Heart left ventricle (tissue), 16 donors: ENCODE results near the gene CDH23. TPM values are rescaled to one million over a fixed set of nuclear protein-coding genes. Genes with fewer than 3 reads are reported as not detected.
A peak's percentile ranks its signal among the peaks of the same experiment; 100 is the strongest.

Experiments used
- ATAC-seq, 4 donors: fragments of 200-7000 bp; cut with Tn5 transposase; one replicate each; pipeline ENCODE4 v1.9.1; 2020 to 2022; ENCODE audit warnings: moderate library complexity in 4 of 4, mild to moderate bottlenecking in 3 of 4, moderate number of reproducible peaks in 1 of 4
- DNase-seq, 5 donors: peaks; one replicate each; pipeline ENCODE4 v3.0.0-alpha.2; 2020
- H3K27ac ChIP-seq, 12 donors: fragments of 200-600 bp; sonication (generic) in 4 of 12; one replicate each; pipeline versions ENCODE4 v1.5.0 to v1.8.0; 2016 to 2022; ENCODE audit warnings: mild to moderate bottlenecking in 2 of 12
- H3K27me3 ChIP-seq, 9 donors: fragments of 200-600 bp; sonication (generic) in 2 of 9; one replicate each; pipeline versions ENCODE4 v1.5.1 to v1.8.0; 2016 to 2022; ENCODE audit warnings: mild to moderate bottlenecking in 3 of 9
- H3K36me3 ChIP-seq, 9 donors: fragments of 200-600 bp; sonication (generic) in 2 of 9; one replicate each; pipeline versions ENCODE4 v1.5.0 to v1.8.0; 2018 to 2022; ENCODE audit warnings: mild to moderate bottlenecking in 2 of 9
- H3K4me1 ChIP-seq, 12 donors: fragments of 200-600 bp; sonication (generic) in 4 of 12; one replicate each; pipeline versions ENCODE4 v1.5.0 to v1.8.0; 2016 to 2022; ENCODE audit warnings: mild to moderate bottlenecking in 3 of 12
- H3K4me3 ChIP-seq, 12 donors: fragments of 200-600 bp; sonication (generic) in 4 of 12; one replicate each; pipeline versions ENCODE4 v1.5.0 to v1.8.0; 2017 to 2022; ENCODE audit warnings: mild to moderate bottlenecking in 9 of 12, moderate library complexity in 4 of 12
- H3K9me3 ChIP-seq, 12 donors: fragments of 200-600 bp; sonication (generic) in 4 of 12; one replicate each; pipeline versions ENCODE4 v1.5.0 to v1.8.0; 2016 to 2022; ENCODE audit warnings: mild to moderate bottlenecking in 1 of 12
- CTCF ChIP-seq, 12 donors: fragments of 200-600 bp; sonication (generic) in 4 of 12; IDR thresholded peaks; one replicate each; pipeline versions ENCODE4 v1.5.0 to v1.8.0; 2018 to 2022; ENCODE audit warnings: antibody characterized with exemption in 12 of 12, mild to moderate bottlenecking in 5 of 12
- POLR2A ChIP-seq, 2 donors: fragments of 450-650 bp; IDR thresholded peaks; one replicate each; pipeline ENCODE4 v1.6.1; 2017; ENCODE audit warnings: antibody characterized with exemption in 2 of 2, mild to moderate bottlenecking in 2 of 2, moderate library complexity in 2 of 2
- WGBS, 4 donors: extraction: QIAGEN DNeasy Blood & Tissue Kit in 2 of 4; methylation state at CpG; one replicate each; pipeline versions ENCODE4 v1.1.5 to v1.1.7; 2013 to 2018; 5-methylcytosine and 5-hydroxymethylcytosine counted together
- intact Hi-C, 10 donors: fragments of 100-400 bp; cut with DNase I; formaldehyde crosslinking; loops; one replicate each; pipeline versions ENCODE4 v1.11.1 to v1.14.2; 2022
- polyA plus RNA-seq, 2 donors: library from polyadenylated mRNA; stranded (reverse); fragments of 200-250 nt; gene quantifications; one replicate each; pipeline ENCODE4 v1.2.3, GENCODE V29; 2013
- total RNA-seq, 9 donors: library from RNA; depleted of rRNA in 2 of 9; stranded (reverse); fragments of >200 nt in 2 of 9; fragmentation: NEBNext Ultra II Directional in 3 of 9; extraction: Animal tissue kit (Norgen Biotek cat#: 25700) in 3 of 9; gene quantifications; one replicate each; pipeline versions ENCODE4 v1.1.0 to v1.2.4, GENCODE V29; 2016 to 2023
- donor health status: ischemic (EF 13 %, LVEDD 7.1; RV severe dilation, severe dysfunction).
- donor health status: healthy with polysubstance abuse.
- donor health status: DM: no; HTN: yes; CAD: no.
- donor health status: DM: no; HTN: no; CAD: no.
- donor health status: ischemic (EF 25% LVEDD 6.9; RV normal size, moderate dysfunction).
- donor health status: ischemic (EF 25% LVEDD 5.7; RV mildly dilated, moderate dysfunction).
- donor health status: healthy.
- donor health status: DM: yes; HTN: yes; CAD: no.
- donor health status: ischemic (EF 35%, LVEDD 5.7; RV mildly dilated, moderate dysfunction).
- donor health status: nonischemic (EF 11% LVEDD 7.7; RV severe dilation, severe dysfunction).
- donor health status: DM: yes; HTN: yes; CAD: no.
- donor health status: PGD.
- donor health status: ischemic (EF 29% LVEDD 5.4; RV normal size, mild dysfunction).
- donor health status: nonischemic (EF 23%, LVEDD 6.1; RV moderate dilation, normal function).

CDH23 gene
- total and polyA plus RNA-seq, 11 donors = 1.2 to 8.6 (median 3.9) TPM

GRCh38 chr10:71799112-71799511 lies 402.4 kb downstream of the CDH23 start:
- no peaks in the 10 kb centered on the region for H3K36me3 ChIP-seq
- WGBS, 4 donors = 69 to 92% (median 85%) methylated on average over 8 to 10 of the region's 10 CpGs
- peaks cover 0 to 18% (median 0%) of the 10 kb centered on the region in 12 donors for H3K4me1 ChIP-seq
- intact Hi-C loops = no loop called here
- TF ChIP-seq POLR2A (IDR thresholded peaks at IDR 0.05) (no peak), CTCF (IDR thresholded peaks at IDR 0.05) (no peak)
- no peaks in the 10 kb centered on the region for H3K27me3 ChIP-seq
- DNase-seq = peak in 1 of 5 donors; percentile 15
- no peak overlapping the region for H3K4me3 ChIP-seq
- ATAC-seq = no peak
- no peaks in the 10 kb centered on the region for H3K9me3 ChIP-seq
- no peak overlapping the region for H3K27ac ChIP-seq

- H3K27me3 ChIP-seq = no peaks in the 10 kb centered on the region
- ATAC-seq (no peak), DNase-seq (peak in 2 of 5 donors; percentile 13 to 29)
- no peaks in the 10 kb centered on the region for H3K9me3 ChIP-seq
- no peak overlapping the region for H3K27ac ChIP-seq
- H3K36me3 ChIP-seq = no peaks in the 10 kb centered on the region
- no peak overlapping the region for H3K4me3 ChIP-seq
- WGBS, 4 donors = 80 to 85% (median 82%) methylated on average over 2 to 3 of the region's 3 CpGs
- H3K4me1 ChIP-seq = peaks cover 0 to 25% (median 0%) of the 10 kb centered on the region in 12 donors
- TF ChIP-seq CTCF (IDR thresholded peaks at IDR 0.05) (no peak), POLR2A (IDR thresholded peaks at IDR 0.05) (no peak)
- intact Hi-C loops = loop anchor here in 1 of 10 donors (10.0 kb wide), 1 partner anchor 405 kb away; the partner anchor contains the start of gene CDH23
Measured at GRCh38 chr10:71799608-71800453, 403.1 kb downstream of the CDH23 start.

GRCh38 chr10:71801361-71801760 lies 404.6 kb downstream of the CDH23 start:
- ATAC-seq (no peak), DNase-seq (peak in 1 of 5 donors; percentile 11)
- intact Hi-C loops = loop anchor here in 1 of 10 donors (10.0 kb wide), 1 partner anchor 407 kb away; the partner anchor contains the start of gene CDH23
- WGBS, 4 donors = 89 to 96% (median 92%) methylated on average over 8 to 9 of the region's 9 CpGs
- TF ChIP-seq POLR2A (IDR thresholded peaks at IDR 0.05) = no peak
- no peak for TF ChIP-seq CTCF (IDR thresholded peaks at IDR 0.05)
- H3K4me1 ChIP-seq = peaks cover 0 to 37% (median 0%) of the 10 kb centered on the region in 12 donors
- H3K4me3 ChIP-seq = no peak overlapping the region
- no peaks in the 10 kb centered on the region for H3K9me3 ChIP-seq
- H3K27ac ChIP-seq = no peak overlapping the region
- no peaks in the 10 kb centered on the region for H3K36me3 ChIP-seq
- no peaks in the 10 kb centered on the region for H3K27me3 ChIP-seq

- TF ChIP-seq CTCF (IDR thresholded peaks at IDR 0.05) = no peak
- no peak for TF ChIP-seq POLR2A (IDR thresholded peaks at IDR 0.05)
- no peak overlapping the region for H3K4me3 ChIP-seq
- ATAC-seq (no peak), DNase-seq (peak in 1 of 5 donors; percentile 6)
- H3K9me3 ChIP-seq = no peaks in the 10 kb centered on the region
- H3K4me1 ChIP-seq = peaks cover 0 to 41% (median 0%) of the 10 kb centered on the region in 12 donors
- no peaks in the 10 kb centered on the region for H3K36me3 ChIP-seq
- H3K27ac ChIP-seq = no peak overlapping the region
- WGBS, 4 donors = 90 to 94% (median 91%) methylated on average over 6 of the region's 6 CpGs
- intact Hi-C loops = loop anchor here in 1 of 10 donors (10.0 kb wide), 1 partner anchor 407 kb away; the partner anchor contains the start of gene CDH23
- peaks cover 0 to under 1% (median 0%) of the 10 kb centered on the region in 9 donors for H3K27me3 ChIP-seq
Measured at GRCh38 chr10:71802235-71802634, 405.5 kb downstream of the CDH23 start.
